HG02840 (cell line): Measurements from ENCODE around the gene KAT8.
"Not testable (repeated sequence)": the region's sequence is repeated elsewhere in the genome, so short reads cannot be mapped to it uniquely, and the experiment has no call there.

Experiments
- ATAC-seq: cut with Tn5 transposase; IDR thresholded peaks from one replicate; pipeline ENCODE4 v1.9.1; 2021; ENCODE audit warnings: mild to moderate bottlenecking, moderate library complexity, moderate number of reproducible peaks; ENCODE audit not compliant: unreplicated experiment, low FRiP score

Gene KAT8

DNA sequence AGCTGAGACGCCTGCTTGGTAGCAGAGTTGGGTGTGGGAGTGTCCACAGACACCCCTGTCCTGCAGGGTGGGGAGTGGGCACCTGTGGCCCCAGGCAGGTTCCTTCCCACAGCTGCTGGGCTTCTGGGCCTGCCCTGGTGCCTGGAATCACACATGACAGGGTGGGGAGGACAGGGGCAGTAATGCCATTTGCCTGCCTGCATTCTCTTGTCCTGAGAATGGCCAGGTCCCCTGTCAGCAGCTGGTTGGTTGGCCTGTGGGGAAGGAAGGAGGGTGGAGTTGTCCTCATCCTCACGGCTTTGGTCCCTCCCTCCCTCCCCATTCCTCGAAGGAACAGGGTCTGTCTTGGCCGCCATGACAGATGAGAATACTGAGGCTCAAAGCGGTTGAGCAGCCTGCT, 33.9 kb upstream of the KAT8 start:
- no peak for ATAC-seq

DNA sequence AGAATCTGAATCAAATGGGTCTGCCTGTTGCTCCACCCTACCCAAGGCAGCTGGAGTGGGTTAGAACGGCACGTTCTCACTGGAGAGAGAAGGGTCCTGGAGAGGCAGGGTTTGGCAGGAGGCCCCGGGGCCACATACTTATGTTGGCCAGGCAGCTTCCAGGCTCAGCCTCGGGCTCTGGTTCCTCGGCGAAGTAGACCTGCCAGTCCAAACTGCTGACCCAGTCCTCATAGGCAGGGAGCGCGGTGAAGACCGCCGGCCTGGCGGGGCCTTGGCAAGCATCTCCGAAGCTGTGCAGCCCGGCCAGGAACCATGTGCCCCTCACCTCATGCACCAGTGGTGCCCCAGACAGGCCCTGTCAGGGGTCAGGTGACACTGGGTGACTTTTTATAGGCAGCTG, 33.5 kb upstream of the KAT8 start:
- no peak for ATAC-seq

DNA sequence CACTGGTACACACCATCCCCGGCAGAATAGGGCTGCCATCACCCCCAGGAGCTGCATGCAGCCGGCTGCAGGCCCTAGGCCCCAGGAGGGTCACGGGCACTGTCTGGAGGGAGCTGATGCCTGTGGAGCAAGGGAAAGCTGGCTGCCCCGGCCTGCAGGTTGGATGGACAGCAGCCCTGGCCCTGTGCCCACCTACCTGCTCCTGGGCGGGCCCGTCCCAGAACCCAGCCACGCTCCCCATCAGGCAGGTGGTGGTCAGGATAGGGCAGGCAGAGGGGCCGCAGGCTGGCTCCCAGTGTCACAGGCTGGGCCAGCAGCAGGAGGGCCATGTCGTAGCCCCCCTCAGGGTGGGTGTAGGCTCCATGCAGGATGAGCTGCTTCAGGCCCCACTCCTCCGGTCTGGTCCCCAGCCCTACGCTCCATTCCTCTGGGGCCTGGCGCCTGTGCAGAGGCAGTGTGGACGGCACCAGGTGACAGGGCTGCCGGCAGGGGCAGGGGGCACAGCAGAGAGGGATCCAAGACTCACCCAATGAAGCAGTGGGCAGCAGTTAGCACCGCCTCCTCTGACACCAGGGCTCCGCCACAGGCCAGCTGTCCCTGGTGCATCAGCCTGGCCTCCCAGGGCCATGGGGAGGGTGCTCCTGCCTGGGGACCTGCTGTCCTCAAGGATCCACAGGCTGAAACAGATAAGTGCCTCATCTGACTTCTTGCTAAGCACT, 32.7 kb upstream of the KAT8 start:
- no peak for ATAC-seq

DNA sequence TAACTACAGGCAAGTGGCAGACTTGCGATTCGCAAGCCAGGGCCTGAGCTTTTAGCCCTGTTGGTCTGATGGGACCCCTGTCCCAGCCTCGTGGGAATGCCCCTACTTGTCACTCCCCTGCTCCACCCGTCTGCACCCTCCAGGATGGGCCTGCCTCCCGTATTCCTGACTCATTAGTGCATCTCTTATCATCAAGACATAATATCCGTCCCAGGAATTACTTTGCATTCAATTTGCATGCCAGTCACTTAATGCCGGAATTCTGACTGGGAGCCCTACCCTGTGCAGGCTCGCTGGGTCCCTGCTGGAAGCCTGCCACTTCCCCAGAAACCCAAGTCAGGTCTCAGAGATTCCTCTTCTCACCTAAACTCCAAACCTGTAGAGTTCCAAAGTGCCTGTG, 32.1 kb upstream of the KAT8 start:
- ATAC-seq, result no peak

DNA sequence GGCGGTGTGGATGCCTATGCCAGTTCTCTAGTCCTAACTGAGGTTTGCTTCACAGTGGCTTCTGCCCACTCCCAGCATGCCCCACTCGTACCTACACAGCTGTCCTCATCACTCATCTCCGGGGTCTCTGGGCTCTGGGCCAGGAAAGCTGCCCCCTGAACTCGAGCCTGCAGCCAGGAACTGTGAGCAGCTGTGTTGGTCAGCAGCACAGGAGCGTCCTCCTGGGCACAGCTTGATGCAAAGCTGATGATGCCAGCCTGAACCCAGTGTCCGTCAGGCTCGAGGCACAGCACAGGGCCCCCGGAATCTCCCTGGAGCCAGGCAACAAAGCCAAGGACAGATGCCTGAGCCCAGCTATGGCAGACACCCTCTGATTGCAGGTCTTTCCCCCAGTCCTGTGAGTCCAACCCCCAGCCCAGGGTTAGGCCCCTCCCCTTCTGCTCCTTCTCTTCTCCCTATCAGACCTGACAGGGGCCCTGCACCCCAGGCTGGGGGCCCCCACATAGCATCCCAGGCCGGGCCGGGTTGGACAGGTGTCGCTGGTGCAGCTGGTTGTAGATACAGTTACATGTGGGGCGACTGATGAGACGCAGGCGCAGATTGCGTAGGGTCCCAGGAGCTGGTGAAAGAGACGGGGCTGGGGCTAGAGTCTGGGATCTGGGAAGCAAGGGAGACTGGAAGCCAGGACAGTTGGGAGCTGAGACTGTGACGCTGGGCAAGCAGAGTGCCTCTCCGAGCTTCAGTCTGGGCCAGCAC, 31.4 kb upstream of the KAT8 start:
- no peak for ATAC-seq

DNA sequence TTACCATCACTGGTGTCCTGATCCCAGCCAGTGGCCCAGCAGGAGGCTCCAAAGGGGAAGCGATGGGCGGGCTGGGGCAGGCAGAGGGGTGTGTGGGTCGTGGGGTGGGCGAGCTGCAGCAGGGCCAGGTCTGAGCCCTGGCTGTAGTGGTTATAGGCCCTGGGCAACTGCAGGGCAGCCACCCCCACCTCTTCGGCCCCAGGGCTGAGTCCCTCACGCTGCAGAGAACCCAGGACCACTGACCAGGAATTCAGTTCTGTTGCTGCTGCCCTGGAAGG, 30.9 kb upstream of the KAT8 start:
- ATAC-seq, result no peak

DNA sequence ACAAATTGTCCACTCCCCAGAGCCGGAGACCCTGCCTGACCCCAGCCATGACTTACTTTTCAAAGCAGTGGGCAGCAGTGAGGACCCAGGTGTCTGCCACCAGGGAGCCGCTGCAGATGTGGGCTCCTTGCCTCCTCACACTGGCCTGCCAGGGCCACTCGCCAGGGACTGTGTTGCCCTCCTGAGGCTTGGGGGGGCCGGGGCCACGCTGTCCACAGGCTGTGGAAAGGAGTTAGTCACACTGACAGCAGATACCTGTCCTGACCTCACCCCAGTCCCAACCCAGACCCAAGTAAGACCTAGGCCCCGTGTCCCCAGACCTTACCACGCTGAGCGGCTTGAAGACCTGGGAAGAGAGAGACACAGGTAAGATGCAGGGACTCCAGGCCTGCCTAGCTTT, 30.0 kb upstream of the KAT8 start:
- no peak for ATAC-seq

DNA sequence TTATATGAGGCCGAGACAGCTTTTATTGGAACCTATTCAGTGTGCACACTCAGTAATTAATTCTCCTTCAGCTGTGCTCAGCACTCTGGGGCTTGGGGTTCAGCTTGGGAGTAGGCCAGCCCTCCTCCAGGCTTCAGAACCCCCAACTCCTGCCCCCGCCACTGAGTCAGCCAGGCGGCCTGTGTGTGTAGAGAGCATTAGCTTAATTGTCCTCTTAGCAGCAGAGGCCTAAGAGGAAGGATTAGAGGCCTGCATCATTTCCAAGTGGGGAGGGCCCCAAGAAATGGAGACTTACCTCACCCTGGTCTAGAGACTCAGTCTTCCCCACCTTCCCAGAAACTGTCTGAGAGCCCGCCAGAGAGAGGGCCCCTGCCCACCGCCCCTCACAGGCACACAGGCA, 29.5 kb upstream of the KAT8 start:
- no peak for ATAC-seq

DNA sequence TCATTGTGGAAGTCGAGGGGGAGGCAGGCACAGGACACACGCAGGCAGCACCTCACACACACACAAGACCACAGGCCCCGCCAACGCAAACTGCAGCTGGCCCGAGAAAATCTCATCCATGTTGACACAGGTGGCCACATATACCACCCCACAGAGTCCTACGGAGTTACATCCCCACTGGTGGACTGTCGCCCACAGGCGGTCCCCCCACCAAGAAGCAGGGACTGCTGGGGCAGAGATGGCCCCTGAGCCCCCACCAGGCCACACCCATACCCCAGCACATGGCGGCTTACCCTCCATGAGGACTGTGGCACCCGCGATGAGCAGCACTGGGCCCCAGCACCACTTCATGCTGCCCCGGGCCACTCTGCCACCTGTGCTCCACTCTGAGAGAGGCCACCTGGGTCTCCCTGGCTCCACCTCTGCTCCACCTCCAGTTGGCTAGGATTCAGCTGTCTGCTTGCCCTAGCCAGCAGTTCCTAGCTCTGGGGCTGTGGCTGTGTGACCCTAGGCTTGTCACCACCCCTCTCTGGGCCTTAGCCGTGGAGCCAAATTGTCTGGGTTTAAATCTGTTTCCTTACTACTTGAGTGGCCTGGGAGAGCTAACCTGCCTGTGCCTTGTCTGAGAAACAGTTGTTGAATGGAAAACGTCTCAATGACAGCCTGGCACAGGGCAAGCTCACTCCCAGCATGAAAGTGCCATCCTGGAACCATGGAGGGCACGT, 28.8 kb upstream of the KAT8 start, which contains the start of gene PRSS53:
TSS of gene PRSS53 (minus strand) at position 485 of the 725 bp plus-strand sequence. CDS start at position 351, 134 bp downstream.
- ATAC-seq, result no peak

DNA sequence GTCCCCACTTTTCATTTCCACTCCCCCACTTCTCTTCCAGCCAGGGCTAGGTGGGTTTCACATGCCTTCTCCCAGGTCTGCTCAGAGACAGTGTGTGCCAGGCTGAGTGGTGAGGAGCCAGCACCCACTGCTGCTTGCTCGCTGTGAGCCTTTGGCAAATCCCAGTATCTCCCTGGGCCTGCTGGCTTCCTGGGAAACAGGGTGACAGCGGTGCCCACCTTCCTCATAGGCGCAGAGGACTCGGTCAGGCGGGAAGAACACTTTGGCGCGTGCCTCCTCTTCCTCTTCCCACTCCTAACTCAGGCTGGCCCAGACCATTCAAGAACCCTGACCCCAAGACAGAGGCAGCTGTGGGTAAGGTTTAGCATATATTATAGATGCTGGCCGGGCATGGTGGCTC, 28.3 kb upstream of the KAT8 start:
- ATAC-seq, result no peak

DNA sequence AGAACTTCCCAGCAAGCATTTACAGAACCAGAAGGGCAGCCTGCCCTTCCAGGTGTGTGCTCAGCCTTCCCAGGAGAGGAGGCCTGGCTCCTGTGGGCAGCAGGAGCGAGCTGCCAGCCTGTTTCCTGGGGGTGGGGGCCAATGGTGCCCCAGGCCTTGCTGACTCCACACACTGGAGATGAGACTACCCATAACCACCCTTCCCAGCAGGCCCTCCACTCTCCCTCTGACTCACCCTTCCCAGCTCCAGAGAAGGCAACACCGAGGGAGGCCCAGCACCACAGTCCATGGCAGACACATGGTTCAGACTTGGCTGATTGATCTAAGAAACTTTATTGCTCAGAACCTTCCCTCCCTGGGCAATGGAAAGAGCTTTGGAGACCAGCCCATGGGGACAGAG, 26.9 kb upstream of the KAT8 start:
- ATAC-seq, result no peak

DNA sequence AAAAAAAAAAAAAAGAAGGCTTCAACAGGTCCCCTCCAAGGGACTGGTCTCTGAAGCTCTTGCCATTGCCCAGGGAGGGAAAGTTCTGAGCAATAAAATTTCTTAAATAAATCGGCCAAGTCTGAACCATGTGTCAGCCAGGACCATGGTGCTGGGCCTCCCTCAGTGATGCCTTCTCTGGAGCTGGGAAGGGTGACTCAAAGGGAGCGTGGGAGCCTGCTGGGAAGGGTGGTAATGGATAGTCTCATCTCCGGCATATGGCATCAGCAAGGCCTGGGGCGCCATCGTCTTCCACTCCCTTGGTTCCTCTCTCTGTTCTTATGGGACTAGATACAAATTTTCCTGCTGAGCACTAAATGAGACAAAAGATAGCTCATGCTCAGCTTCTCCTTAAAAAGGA, 25.1 kb upstream of the KAT8 start:
- no peak for ATAC-seq

DNA sequence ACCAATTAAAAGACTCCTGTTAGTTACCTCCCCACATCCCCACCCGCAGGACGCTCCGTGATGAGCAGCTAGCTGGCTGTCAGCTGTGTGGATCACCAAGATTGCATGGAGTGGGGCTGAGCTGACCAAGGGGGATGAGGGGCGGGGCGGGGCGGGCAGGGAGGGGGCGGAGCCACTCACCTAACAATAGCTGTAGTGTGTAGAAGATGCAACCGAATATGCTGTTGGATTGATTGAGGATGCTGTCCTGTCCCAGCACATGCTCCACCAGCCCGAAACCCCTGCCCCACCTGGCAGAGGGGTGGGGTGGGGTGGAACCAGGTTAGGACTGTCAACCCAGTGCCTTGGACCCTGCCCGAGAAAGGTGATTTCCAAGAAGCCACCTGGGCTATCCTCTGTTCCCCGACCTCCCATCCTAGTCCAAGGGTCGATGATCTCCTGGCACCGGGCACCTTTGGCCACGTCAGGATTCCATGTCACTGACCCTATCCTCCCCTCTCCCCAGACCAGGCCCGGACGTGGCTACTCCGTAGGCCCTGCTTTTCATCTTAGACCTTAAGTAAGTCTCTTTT, 24.2 kb upstream of the KAT8 start:
- ATAC-seq, result no peak

DNA sequence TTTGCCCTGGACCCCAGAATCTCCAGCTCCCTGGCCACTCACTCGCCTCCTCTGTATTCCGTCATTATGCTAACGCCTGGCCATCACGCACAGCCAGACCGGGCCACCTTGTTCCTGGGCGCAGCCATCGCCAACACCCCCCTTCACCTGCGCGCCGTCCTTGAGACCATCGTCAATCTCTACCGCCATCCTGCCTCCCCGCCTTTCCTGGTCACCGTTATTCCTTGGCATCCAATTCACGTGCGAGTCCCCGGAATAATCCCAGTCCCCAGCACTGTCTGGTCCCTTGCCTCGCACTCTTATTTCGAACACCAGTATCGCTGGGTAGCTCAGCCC, 23.4 kb upstream of the KAT8 start:
- no peak for ATAC-seq

DNA sequence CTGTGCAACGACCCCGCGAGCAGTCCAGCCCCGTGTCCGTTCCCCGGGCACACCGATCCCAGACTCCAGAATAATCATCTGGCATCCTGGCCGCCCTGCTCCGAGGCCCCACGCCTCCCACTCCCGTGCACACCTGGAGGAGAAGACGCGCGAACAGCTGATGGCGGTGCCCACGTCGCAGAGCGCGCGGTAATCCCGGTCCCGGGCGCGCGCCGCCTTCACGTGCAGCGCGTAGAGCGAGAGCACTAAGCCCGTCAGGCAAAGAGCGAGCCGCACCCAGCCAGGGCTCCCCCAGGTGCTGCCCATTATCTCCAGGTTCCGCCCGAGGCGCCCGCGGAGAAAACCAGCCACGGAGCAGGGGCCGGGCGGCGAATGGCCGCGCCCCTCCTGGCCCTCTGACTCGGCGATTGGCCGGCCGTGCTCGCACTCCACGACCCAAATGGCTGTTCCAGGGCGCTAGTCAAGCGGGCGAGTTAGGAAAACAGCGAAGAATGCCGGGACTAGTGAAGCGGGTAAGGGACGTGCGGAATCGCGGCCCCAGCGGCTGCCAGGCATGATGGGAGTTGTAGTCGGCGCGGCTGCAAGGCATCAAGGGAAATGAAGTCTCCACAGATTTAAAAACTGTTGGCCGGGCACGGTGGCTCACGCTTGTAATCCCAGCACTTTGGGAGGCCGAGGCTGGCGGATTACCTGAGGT, 22.9 kb upstream of the KAT8 start, which contains the start of gene VKORC1:
TSS of gene VKORC1 (minus strand) at position 374 of the 697 bp plus-strand sequence. CDS start at position 306, 68 bp downstream.
- peak; percentile 73 for ATAC-seq

DNA sequence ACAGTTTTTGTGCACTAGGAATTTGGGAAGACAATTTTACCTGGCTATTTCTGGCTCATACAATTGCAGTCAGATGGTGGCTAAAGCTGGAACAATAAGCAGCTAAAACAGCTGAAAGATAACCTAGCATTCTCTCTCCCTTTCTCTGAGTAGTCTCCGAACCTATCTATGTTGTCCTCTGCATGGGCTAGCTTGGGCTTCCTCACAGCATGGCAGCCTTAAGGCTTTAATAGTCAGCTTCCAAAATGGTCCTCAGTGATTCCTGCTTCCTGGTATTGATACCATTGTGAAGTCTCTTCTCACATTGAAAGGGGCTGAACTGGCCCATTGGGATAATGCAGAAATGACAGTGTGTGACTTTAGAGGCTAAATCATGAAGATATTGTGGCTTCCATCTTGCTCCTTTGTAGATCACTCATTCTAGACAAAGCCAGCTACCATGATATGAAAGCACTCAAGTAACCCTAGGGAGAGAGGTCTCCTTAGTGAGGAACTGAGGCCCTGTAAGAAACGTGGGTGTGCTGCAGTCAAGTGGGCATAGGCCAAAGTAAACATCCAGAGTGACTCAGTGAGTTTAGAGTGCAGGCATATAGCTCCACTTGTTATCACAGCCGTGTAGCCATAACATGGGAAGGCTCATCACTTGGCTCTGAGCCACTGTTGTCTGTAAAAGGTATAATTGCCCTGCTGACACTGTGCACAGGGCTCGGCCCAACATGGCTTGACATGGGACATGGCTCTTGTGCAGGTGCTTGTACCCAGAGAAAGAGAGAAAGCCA, 17.4 kb upstream of the KAT8 start:
- ATAC-seq, result no peak

DNA sequence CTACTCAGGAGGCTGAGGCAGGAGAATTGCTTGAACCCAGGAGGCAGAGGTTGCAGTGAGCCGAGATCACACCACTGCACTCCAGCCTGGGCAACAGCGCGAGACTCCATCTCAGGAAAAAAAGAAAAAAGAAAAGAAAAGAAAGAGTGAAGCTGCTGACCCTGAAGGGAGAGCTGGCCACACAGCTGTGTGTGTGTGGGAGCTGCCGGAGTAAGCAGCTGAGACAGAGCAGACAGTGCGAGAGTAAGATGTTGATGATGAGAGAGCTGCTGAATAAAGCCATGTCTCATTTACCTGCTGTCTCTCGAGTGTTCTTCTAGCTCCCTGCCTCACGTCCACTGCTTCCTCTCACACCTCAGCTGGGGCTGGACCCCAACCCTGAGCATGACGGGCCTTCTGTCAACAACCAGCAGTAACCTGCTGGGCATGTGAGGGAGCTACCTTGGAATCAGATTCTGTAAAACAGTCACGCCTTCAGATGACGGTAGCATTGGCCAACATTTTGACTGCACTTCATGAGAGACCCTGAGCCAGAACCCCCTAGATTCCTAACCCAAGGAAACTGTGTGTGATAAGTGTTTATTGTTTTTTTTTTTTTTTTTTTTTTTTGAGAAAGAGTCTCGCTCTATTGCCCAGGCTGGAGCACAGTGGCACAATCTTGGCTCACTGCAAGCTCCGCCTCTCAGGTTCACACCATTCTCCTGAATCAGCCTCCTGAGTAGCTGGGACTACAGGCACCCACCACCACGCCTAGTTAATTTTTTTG, 16.4 kb upstream of the KAT8 start:
- ATAC-seq, result not testable (repeated sequence)

DNA sequence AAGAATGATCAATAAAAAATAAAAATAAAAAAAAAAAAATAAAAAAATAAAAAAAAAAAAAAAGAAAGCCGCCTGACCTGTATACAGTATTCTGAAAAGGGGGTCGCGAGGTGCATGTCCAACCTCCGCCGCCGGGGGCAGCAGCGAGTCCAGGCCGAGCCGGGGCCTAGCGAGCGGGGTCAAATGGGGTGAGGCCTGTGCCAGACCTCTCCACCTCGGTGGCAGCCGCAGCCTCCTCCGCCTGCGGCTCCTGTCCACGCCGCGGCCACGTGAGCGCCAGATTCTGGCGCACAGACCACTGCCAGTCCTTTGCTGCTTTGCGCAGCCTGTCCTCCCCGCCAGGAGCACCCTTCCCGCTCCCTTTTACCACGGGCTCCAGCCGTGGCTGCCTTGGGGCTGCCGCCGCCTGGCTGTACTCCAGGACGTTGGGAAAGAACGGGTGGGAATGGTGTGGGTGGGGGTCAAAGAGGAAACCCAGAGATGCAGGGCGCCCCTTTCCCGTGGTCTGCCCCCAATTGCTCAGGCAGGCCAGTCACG, 11.7 kb upstream of the KAT8 start:
- ATAC-seq, result no peak
